PFSK-1 (cell line): Measurements from ENCODE around the gene C3orf20.

Source experiments
- POLR2AphosphoS5 ChIP-seq: IDR thresholded peaks from 2 replicates; pipeline ENCODE4 v1.6.1; 2012; ENCODE audit warnings: low read depth, mild to moderate bottlenecking, control low read depth, low read length, moderate library complexity
- REST ChIP-seq, 2 experiments: IDR thresholded peaks; 2 replicates each; pipeline versions ENCODE4 v1.6.1 to v1.8.0; 2011 to 2012; ENCODE audit warnings: low read depth in 2 of 2, low read length in 2 of 2, control low read depth in 1 of 2, inconsistent platforms in 1 of 2, mild to moderate bottlenecking in 1 of 2, moderate library complexity in 1 of 2; ENCODE audit not compliant: insufficient read depth in 1 of 2
- TAF1 ChIP-seq: IDR thresholded peaks from 2 replicates; pipeline ENCODE4 v1.6.1; 2012; ENCODE audit warnings: low read length, control low read depth, borderline replicate concordance; ENCODE audit not compliant: insufficient read depth

- no peak for TF ChIP-seq POLR2AphosphoS5
- no peak for TF ChIP-seq TAF1
- no peak for TF ChIP-seq REST (IDR thresholded peaks at IDR 0.05; ENCODE audit: insufficient read depth in 1 of 2, low read depth in 2 of 2, low read length in 2 of 2)
Observed at GRCh38 chr3:14700891-14701290, 25.9 kb downstream of the C3orf20 start.
